GM19099 (cell line): ENCODE data around the gene DDX21.

Experiments
- POLR2A ChIP-seq: IDR thresholded peaks from 3 replicates; pipeline ENCODE4 v1.6.1; 2011; ENCODE audit warnings: low read depth; ENCODE audit not compliant: insufficient read length; ENCODE audit errors: extremely low read depth

Gene DDX21

GRCh38 chr10:68955832-68956532 lies at the start of gene DDX21:
Gene DDX21 (plus strand): TSS chr10:68956170. CDS start chr10:68956226, 56 bp downstream.
- TF ChIP-seq POLR2A: peak; percentile 66

GRCh38 chr10:68924593-68924992 lies 31.4 kb upstream of the DDX21 start:
- TF ChIP-seq POLR2A: no peak

GRCh38 chr10:68925489-68925888 lies 30.5 kb upstream of the DDX21 start:
- TF ChIP-seq POLR2A: no peak

- TF ChIP-seq POLR2A: no peak
These were observed 21.0 kb upstream of the DDX21 start for GRCh38 chr10:68934994-68935393.

- TF ChIP-seq POLR2A: no peak
These were observed 17.9 kb upstream of the DDX21 start for GRCh38 chr10:68938117-68938516.

GRCh38 chr10:68938884-68939283 lies 17.1 kb upstream of the DDX21 start:
- TF ChIP-seq POLR2A: no peak

GRCh38 chr10:68950598-68950997 lies 5.4 kb upstream of the DDX21 start:
- TF ChIP-seq POLR2A: no peak

GRCh38 chr10:68954904-68955303 lies 1.1 kb upstream of the DDX21 start:
- no peak for TF ChIP-seq POLR2A

- TF ChIP-seq POLR2A: no peak
These were observed 577 bp upstream of the DDX21 start for GRCh38 chr10:68955355-68955831.

- no peak for TF ChIP-seq POLR2A
These were observed 1.3 kb downstream of the DDX21 start for GRCh38 chr10:68957284-68957615.

GRCh38 chr10:68957654-68958053 lies 1.7 kb downstream of the DDX21 start:
- no peak for TF ChIP-seq POLR2A

GRCh38 chr10:68959695-68960527 lies 3.9 kb downstream of the DDX21 start:
- no peak for TF ChIP-seq POLR2A

- TF ChIP-seq POLR2A: no peak
These were observed 7.2 kb downstream of the DDX21 start for GRCh38 chr10:68963151-68963550.

- TF ChIP-seq POLR2A: no peak
These were observed 18.0 kb downstream of the DDX21 start for GRCh38 chr10:68973975-68974374.

- no peak for TF ChIP-seq POLR2A
These were observed 25.1 kb downstream of the DDX21 start for GRCh38 chr10:68981074-68981473.

GRCh38 chr10:68982389-68982788 lies 26.4 kb downstream of the DDX21 start:
- no peak for TF ChIP-seq POLR2A
